Measurements from ENCODE around the gene OR7C1. TPM values are rescaled to one million over a fixed set of nuclear protein-coding genes. Genes with fewer than 3 reads are reported as not detected.

Gene OR7C1
- total and polyA plus RNA-seq, 2 experiments from 2014 or later = 0.03 TPM; not detected in 1

DNA sequence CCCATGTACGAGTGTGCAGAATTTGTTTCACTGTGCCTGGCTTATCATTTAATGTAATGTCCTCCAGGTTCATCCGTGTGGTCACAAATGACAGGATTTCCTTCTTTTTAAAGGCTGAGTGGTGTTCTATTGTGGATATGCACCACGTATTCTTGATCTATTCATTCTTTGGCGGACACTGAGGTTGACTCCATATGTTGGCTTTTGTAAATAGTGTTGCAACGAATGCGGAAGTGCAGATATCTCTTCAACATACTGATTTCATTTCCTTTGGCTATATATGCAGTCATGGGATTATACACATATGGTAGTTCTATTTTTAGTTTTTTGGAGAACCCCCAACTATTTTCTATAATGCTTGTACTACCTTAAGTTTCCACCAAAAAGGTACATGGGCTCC, 13.0 kb downstream of the OR7C1 start:
- Mint-ChIP-seq H3K9me3 (peaks cover 88% of the 10 kb centered on the region), H3K27me3 (ENCODE audit: insufficient read depth, low read depth, poor library complexity) (peaks cover 6% of the 10 kb centered on the region)
- no peak for TF ChIP-seq NANOG (IDR thresholded peaks at IDR 0.05; ENCODE audit: borderline replicate concordance)
- no peak for TF ChIP-seq CTCF (conservative IDR thresholded peaks at IDR 0.05; ENCODE audit: low read depth in 2 of 2)
- no peak for TF ChIP-seq EZH2 (IDR thresholded peaks at IDR 0.05; ENCODE audit: low read depth, unreplicated experiment)
- TF ChIP-seq STAT1 (IDR thresholded peaks at IDR 0.05; ENCODE audit: unreplicated experiment) = no peak
- TF ChIP-seq POLR2AphosphoS5 (IDR thresholded peaks at IDR 0.05; ENCODE audit: low read depth) = no peak

DNA sequence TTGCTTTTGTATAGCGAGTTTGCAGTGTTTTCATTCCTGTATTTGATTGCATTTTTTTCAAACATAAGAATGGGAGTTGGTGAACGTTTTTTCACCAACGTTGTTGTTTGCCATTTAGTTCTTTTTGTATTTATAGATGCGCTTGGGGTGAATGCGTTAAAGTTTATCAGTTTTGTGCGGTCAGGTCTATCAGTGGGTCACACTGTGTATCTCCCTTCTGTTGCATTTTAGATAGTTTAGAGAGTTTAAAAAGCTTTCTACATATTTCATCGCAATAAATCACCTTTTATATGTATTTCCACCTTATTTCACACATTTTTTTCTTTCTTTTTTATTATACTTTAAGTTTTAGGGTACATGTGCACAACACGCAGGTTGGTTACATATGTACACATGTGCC, 16.4 kb downstream of the OR7C1 start:
- Mint-ChIP-seq H3K4me1 (no peaks in the 10 kb centered on the region), H3K4me3 (no peak overlapping the region), H3K36me3 (ENCODE audit: low read depth) (0 out of 3 replicates have a peak, but pooled peaks cover 8% of the 10 kb centered on the region), H3K27ac (no peak overlapping the region), H3K27me3 (ENCODE audit: insufficient read depth, low read depth, poor library complexity) (peaks cover 2% of the 10 kb centered on the region), H3K9me3 (peaks cover 86% of the 10 kb centered on the region)
- Histone ChIP-seq H3K36me3 (ENCODE audit: insufficient read depth) (no peaks in the 10 kb centered on the region), H3K9me2 (ENCODE audit: insufficient read depth) (peaks cover 6% of the 10 kb centered on the region; the same call in 1 of the 2 replicates), H3K4me2 (no peak overlapping the region), H3K4me1 (ENCODE audit: insufficient read depth) (no peaks in the 10 kb centered on the region), H3K4me3 (no peak overlapping the region), H3K79me2 (replicated peaks; ENCODE audit: insufficient read depth) (no peaks in the 10 kb centered on the region), H4K20me1 (replicated peaks; ENCODE audit: insufficient read depth) (no peaks in the 10 kb centered on the region), H2AFZ (no peak overlapping the region), H3K27ac (ENCODE audit: low read depth) (no peak overlapping the region), H3F3A (replicated peaks; ENCODE audit: low read depth) (no peaks in the 10 kb centered on the region), H3K27me3 (ENCODE audit: insufficient read depth) (no peaks in the 10 kb centered on the region)
- TF ChIP-seq NANOG (IDR thresholded peaks at IDR 0.05; ENCODE audit: borderline replicate concordance) = no peak
- no peak for TF ChIP-seq CTCF (conservative IDR thresholded peaks at IDR 0.05; ENCODE audit: low read depth in 2 of 2)
- DNase-seq (ENCODE audit: low spot score) = no peak
- no peak for ATAC-seq

More for the DNA sequence above, 13.0 kb downstream of the OR7C1 start:
- no peak overlapping the region for H3K4me2 ChIP-seq
- no peak overlapping the region for H3K27ac Mint-ChIP-seq
- no peaks in the 10 kb centered on the region for H3K4me1 Mint-ChIP-seq
- no peak overlapping the region for H3K4me3 Mint-ChIP-seq
- no peaks in the 10 kb centered on the region for H3K79me2 ChIP-seq (replicated peaks; ENCODE audit: insufficient read depth)
- H3K27me3 ChIP-seq (ENCODE audit: insufficient read depth) = no peaks in the 10 kb centered on the region
- ATAC-seq (no peak), DNase-seq (ENCODE audit: low spot score) (no peak)
- no peaks in the 10 kb centered on the region for H3K4me1 ChIP-seq (ENCODE audit: insufficient read depth)
- H3F3A ChIP-seq (replicated peaks; ENCODE audit: low read depth) = no peaks in the 10 kb centered on the region
- H3K4me3 ChIP-seq = no peak overlapping the region
- no peak overlapping the region for H2AFZ ChIP-seq
- H4K20me1 ChIP-seq (replicated peaks; ENCODE audit: insufficient read depth) = no peaks in the 10 kb centered on the region
- H3K9me2 ChIP-seq (ENCODE audit: insufficient read depth) = no peaks in the 10 kb centered on the region
- no peak overlapping the region for H3K27ac ChIP-seq (ENCODE audit: low read depth)
- H3K36me3 ChIP-seq (ENCODE audit: insufficient read depth) = no peaks in the 10 kb centered on the region
- peaks cover 5% of the 10 kb centered on the region; the same call in 1 of the 3 replicates for H3K36me3 Mint-ChIP-seq (ENCODE audit: low read depth)

DNA sequence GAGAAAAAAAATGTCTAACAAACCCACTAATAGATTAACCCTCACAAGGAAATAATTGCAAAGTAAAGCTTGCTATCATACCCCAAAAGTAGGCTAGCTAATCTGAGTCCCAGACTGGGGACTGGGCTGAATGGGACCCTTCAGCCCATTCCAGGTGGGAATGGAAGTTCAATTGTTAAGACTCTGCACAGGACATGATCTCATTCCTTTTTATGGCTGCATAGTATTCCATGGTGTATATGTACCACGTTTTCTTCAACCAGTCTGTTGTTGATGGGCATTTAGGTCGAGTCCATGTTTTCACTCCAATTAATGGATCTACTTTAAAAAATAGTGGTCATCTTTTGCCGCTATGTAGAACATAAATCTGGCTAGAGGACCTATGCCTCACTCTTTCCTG, 17.9 kb downstream of the OR7C1 start:
- H3K4me3 Mint-ChIP-seq = no peak overlapping the region
- H4K20me1 ChIP-seq (replicated peaks; ENCODE audit: insufficient read depth) = no peaks in the 10 kb centered on the region
- no peak overlapping the region for H3K27ac ChIP-seq (ENCODE audit: low read depth)
- H3K9me3 Mint-ChIP-seq = peaks cover 85% of the 10 kb centered on the region
- H3K79me2 ChIP-seq (replicated peaks; ENCODE audit: insufficient read depth) = no peaks in the 10 kb centered on the region
- peaks cover 6% of the 10 kb centered on the region; the same call in 1 of the 2 replicates for H3K9me2 ChIP-seq (ENCODE audit: insufficient read depth)
- H3K4me1 Mint-ChIP-seq = no peaks in the 10 kb centered on the region
- H3K36me3 ChIP-seq (ENCODE audit: insufficient read depth) = no peaks in the 10 kb centered on the region
- no peaks in the 10 kb centered on the region for H3K27me3 ChIP-seq (ENCODE audit: insufficient read depth)
- no peaks in the 10 kb centered on the region for H3F3A ChIP-seq (replicated peaks; ENCODE audit: low read depth)
- H3K36me3 Mint-ChIP-seq (ENCODE audit: low read depth) = 0 out of 3 replicates have a peak, but pooled peaks cover 6% of the 10 kb centered on the region
- H3K27me3 Mint-ChIP-seq (ENCODE audit: insufficient read depth, low read depth, poor library complexity) = no peaks in the 10 kb centered on the region
- DNase-seq (ENCODE audit: low spot score) = no peak
- H2AFZ ChIP-seq = no peak overlapping the region
- H3K4me2 ChIP-seq = no peak overlapping the region
- no peaks in the 10 kb centered on the region for H3K4me1 ChIP-seq (ENCODE audit: insufficient read depth)
- no peak overlapping the region for H3K4me3 ChIP-seq
- H3K27ac Mint-ChIP-seq = no peak overlapping the region
- no peak for ATAC-seq
- no peak for TF ChIP-seq NANOG (IDR thresholded peaks at IDR 0.05; ENCODE audit: borderline replicate concordance)
- no peak for TF ChIP-seq JUNB (IDR thresholded peaks at IDR 0.05; ENCODE audit: unreplicated experiment)
- no peak for TF ChIP-seq CTCF (conservative IDR thresholded peaks at IDR 0.05; ENCODE audit: low read depth in 2 of 2)
- TF ChIP-seq EZH2phosphoT487 (IDR thresholded peaks at IDR 0.05; ENCODE audit: unreplicated experiment) = no peak
- TF ChIP-seq, protein P1, sequence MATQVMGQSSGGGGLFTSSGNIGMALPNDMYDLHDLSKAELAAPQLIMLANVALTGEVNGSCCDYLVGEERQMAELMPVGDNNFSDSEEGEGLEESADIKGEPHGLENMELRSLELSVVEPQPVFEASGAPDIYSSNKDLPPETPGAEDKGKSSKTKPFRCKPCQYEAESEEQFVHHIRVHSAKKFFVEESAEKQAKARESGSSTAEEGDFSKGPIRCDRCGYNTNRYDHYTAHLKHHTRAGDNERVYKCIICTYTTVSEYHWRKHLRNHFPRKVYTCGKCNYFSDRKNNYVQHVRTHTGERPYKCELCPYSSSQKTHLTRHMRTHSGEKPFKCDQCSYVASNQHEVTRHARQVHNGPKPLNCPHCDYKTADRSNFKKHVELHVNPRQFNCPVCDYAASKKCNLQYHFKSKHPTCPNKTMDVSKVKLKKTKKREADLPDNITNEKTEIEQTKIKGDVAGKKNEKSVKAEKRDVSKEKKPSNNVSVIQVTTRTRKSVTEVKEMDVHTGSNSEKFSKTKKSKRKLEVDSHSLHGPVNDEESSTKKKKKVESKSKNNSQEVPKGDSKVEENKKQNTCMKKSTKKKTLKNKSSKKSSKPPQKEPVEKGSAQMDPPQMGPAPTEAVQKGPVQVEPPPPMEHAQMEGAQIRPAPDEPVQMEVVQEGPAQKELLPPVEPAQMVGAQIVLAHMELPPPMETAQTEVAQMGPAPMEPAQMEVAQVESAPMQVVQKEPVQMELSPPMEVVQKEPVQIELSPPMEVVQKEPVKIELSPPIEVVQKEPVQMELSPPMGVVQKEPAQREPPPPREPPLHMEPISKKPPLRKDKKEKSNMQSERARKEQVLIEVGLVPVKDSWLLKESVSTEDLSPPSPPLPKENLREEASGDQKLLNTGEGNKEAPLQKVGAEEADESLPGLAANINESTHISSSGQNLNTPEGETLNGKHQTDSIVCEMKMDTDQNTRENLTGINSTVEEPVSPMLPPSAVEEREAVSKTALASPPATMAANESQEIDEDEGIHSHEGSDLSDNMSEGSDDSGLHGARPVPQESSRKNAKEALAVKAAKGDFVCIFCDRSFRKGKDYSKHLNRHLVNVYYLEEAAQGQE (IDR thresholded peaks at IDR 0.05; ENCODE audit: unreplicated experiment) = no peak

All from GM23338 (cell line).